GM12878 (cell line): ENCODE measurements around the gene PAQR9. TPM values are rescaled to one million over a fixed set of nuclear protein-coding genes. Genes with fewer than 3 reads are reported as not detected.

Experiments used
- ATAC-seq: fragments of 200-7000 bp; cut with Tn5 transposase; 3 replicates; pipeline ENCODE4 v1.9.1; 2020; ENCODE audit warnings: mild to moderate bottlenecking, moderate library complexity
- BruUV-seq: library from RNA; stranded (reverse); fragments of 400-500 nt; replicated peaks from 2 replicates; lab custom pipeline; 2021; lab: Mats Ljungman, UMichigan
- CTCF ChIA-PET: fragments of 300-600 bp; sonication (Branson Sonifier 250); formaldehyde crosslinking; extraction: SDS; loops from one replicate; lab custom pipeline; 2021; ENCODE audit warnings: inconsistent platforms; lab: Yijun Ruan, JAX
- POLR2A ChIA-PET: fragments of 350-600 bp; formaldehyde crosslinking; extraction: SDS; loops from one replicate; lab custom pipeline; 2021; ENCODE audit warnings: inconsistent platforms; lab: Charles Lee
- RAD21 ChIA-PET: fragments of 300-600 bp; sonication (Branson Sonifier 250); formaldehyde crosslinking; loops from one replicate; lab custom pipeline; 2023; ENCODE audit warnings: antibody characterized with exemption; ENCODE audit not compliant: unreplicated experiment; lab: Charles Lee
- SMC1A ChIA-PET: fragments of 300-600 bp; sonication (Branson Sonifier 250); formaldehyde crosslinking; loops from one replicate; lab custom pipeline; 2023; ENCODE audit not compliant: unreplicated experiment, uncharacterized antibody; lab: Charles Lee
- DNase-seq: peaks from one replicate; pipeline ENCODE4 v3.0.0-alpha.2; 2011; ENCODE audit warnings: low read depth, low spot score
- FAIRE-seq: peaks from 3 replicates; lab custom pipeline; 2011; peaks lifted over from hg19 to GRCh38; lab: Jason Lieb, UNC
- H2AFZ ChIP-seq: 2 replicates; pipeline ENCODE4 v1.6.0; 2011; ENCODE audit warnings: low read depth, low read length, control low read depth; ENCODE audit not compliant: control insufficient read depth
- H3K27ac ChIP-seq: 2 replicates; pipeline ENCODE4 v1.5.1; 2011; ENCODE audit warnings: control low read depth; ENCODE audit not compliant: control insufficient read depth, insufficient read depth
- H3K27me3 ChIP-seq, 2 experiments: replicated peaks in 1 of 2; 2 replicates each; pipeline versions ENCODE4 v1.6.0 to v1.6.1; 2011; ENCODE audit warnings: low read length in 1 of 2; ENCODE audit not compliant: control insufficient read depth in 2 of 2, insufficient read depth in 2 of 2
- H3K36me3 ChIP-seq, 2 experiments: 2 replicates each; pipeline ENCODE4 v1.5.1; 2011; ENCODE audit warnings: low read length in 1 of 2; ENCODE audit not compliant: control insufficient read depth in 2 of 2, insufficient read depth in 2 of 2
- H3K4me1 ChIP-seq: 2 replicates; pipeline ENCODE4 v1.6.1; 2011; ENCODE audit warnings: mild to moderate bottlenecking, low read length, moderate library complexity, mixed read lengths; ENCODE audit not compliant: control insufficient read depth, insufficient read depth
- H3K4me2 ChIP-seq: 2 replicates; pipeline ENCODE4 v1.6.0; 2011; ENCODE audit warnings: control low read depth; ENCODE audit not compliant: control insufficient read depth, insufficient read depth
- H3K4me3 ChIP-seq: fragments of 200-600 bp; sonication (generic); 2 replicates; pipeline ENCODE4 v1.5.1; 2016
- H3K79me2 ChIP-seq: 2 replicates; pipeline ENCODE4 v1.6.0; 2011; ENCODE audit warnings: low read length; ENCODE audit not compliant: control insufficient read depth, insufficient read depth
- H3K9ac ChIP-seq: 2 replicates; pipeline ENCODE4 v1.8.0; 2011; ENCODE audit warnings: low read length, control low read depth, mixed read lengths; ENCODE audit not compliant: control insufficient read depth, insufficient read depth
- H3K9me3 ChIP-seq: replicated peaks from 3 replicates; pipeline ENCODE4 v1.5.1; 2011; ENCODE audit warnings: mild to moderate bottlenecking, low read length; ENCODE audit not compliant: control insufficient read depth, insufficient read depth
- H4K20me1 ChIP-seq: 2 replicates; pipeline ENCODE4 v1.6.0; 2011; ENCODE audit not compliant: control insufficient read depth, insufficient read depth
- KAT2A ChIP-seq: conservative IDR thresholded peaks from 2 replicates; pipeline ENCODE4 v1.6.1; 2011; ENCODE audit warnings: low read depth, low read length; ENCODE audit not compliant: control insufficient read depth
- KLF5 ChIP-seq: fragments of 450-650 bp; IDR thresholded peaks from 2 replicates; pipeline ENCODE4 v1.6.1; 2014; ENCODE audit warnings: mild to moderate bottlenecking; ENCODE audit not compliant: partially characterized antibody
- PKNOX1 ChIP-seq: fragments of 450-650 bp; IDR thresholded peaks from 2 replicates; pipeline ENCODE4 v1.6.1; 2016; ENCODE audit warnings: mild to moderate bottlenecking
- RBBP5 ChIP-seq: fragments of 200-600 bp; sonication (generic); conservative IDR thresholded peaks from 2 replicates; pipeline ENCODE4 v1.6.1; 2016
- RCOR1 ChIP-seq: conservative IDR thresholded peaks from 2 replicates; pipeline ENCODE4 v1.6.1; 2012; ENCODE audit warnings: low read depth, low read length, improper control_type of control experiment
- SREBF1 ChIP-seq: IDR thresholded peaks from 2 replicates; pipeline ENCODE4 v1.6.1; 2012; ENCODE audit warnings: mild to moderate bottlenecking, low read length
- TCF7 ChIP-seq: IDR thresholded peaks from 2 replicates; pipeline ENCODE4 v1.6.1; 2014; ENCODE audit warnings: antibody characterized with exemption, borderline replicate concordance
- ZNF217 ChIP-seq: fragments of 450-650 bp; IDR thresholded peaks from 2 replicates; pipeline ENCODE4 v1.6.1; 2017; ENCODE audit warnings: antibody characterized with exemption, mild to moderate bottlenecking
- ZNF592 ChIP-seq: fragments of 450-650 bp; IDR thresholded peaks from 2 replicates; pipeline ENCODE4 v1.6.1; 2017; ENCODE audit warnings: mild to moderate bottlenecking, moderate library complexity
- WGBS: methylation state at CpG from one replicate; pipeline ENCODE4 v1.1.6; 2016; ENCODE audit warnings: low lambda C conversion rate; ENCODE audit not compliant: insufficient replicate concordance, insufficient coverage; ENCODE audit errors: missing lambda C conversion rate; 5-methylcytosine and 5-hydroxymethylcytosine counted together
- in situ Hi-C: fragments of 300-500 bp; cut with MboI; formaldehyde crosslinking; loops from 9 replicates; pipeline ENCODE4 v1.14.3; 2018; ENCODE audit warnings: mixed read lengths
- intact Hi-C: fragments of 100-400 bp; cut with micrococcal nuclease; formaldehyde crosslinking; loops from one replicate; pipeline ENCODE4 v1.14.2; 2022; ENCODE audit not compliant: unreplicated experiment
- polyA plus RNA-seq, 11 experiments: library from polyadenylated mRNA; depleted of rRNA in 4 of 11; unstranded in 6 of 11; stranded (reverse) in 5 of 11; fragments of >200 nt; fragmentation: Nextera tagmentation in 4 of 11; fragmentation: Illumina TruSeq in 1 of 11; extraction: Ambion mirVana in 4 of 11; extraction: Trizol in 1 of 11; gene quantifications; 1 replicate in 1 of 11; 2 replicates in 10 of 11; pipeline versions ENCODE4 v1.2.1 to v1.2.3, GENCODE V29; 2011 to 2016; ENCODE audit warnings: inconsistent platforms in 2 of 11, missing spikeins in 2 of 11, low read depth in 1 of 11
- total RNA-seq, 4 experiments: library from RNA; depleted of rRNA in 3 of 4; stranded (reverse); fragments of >200 nt in 3 of 4; fragmentation: Illumina TruSeq in 1 of 4; extraction: Trizol in 1 of 4; gene quantifications; 2 replicates each; pipeline versions ENCODE4 v1.2.1 to v1.2.3, GENCODE V29; 2013 to 2021
- TF ChIP-seq, protein P1 (sequence below): IDR thresholded peaks from 2 replicates; pipeline ENCODE4 v1.6.1; 2012; ENCODE audit warnings: low read depth, low read length, improper control_type of control experiment
- TF ChIP-seq, protein P2 (sequence below): fragments of 450-650 bp; IDR thresholded peaks from 2 replicates; pipeline ENCODE4 v1.6.1; 2018; ENCODE audit warnings: mild to moderate bottlenecking, low read depth, moderate library complexity; ENCODE audit not compliant: partially characterized antibody

The PAQR9 gene
- total and polyA plus RNA-seq, 10 of the 15 experiments (the other 5 are each of a cell fraction or from before 2014, with no cell fraction given) = not detected

DNA sequence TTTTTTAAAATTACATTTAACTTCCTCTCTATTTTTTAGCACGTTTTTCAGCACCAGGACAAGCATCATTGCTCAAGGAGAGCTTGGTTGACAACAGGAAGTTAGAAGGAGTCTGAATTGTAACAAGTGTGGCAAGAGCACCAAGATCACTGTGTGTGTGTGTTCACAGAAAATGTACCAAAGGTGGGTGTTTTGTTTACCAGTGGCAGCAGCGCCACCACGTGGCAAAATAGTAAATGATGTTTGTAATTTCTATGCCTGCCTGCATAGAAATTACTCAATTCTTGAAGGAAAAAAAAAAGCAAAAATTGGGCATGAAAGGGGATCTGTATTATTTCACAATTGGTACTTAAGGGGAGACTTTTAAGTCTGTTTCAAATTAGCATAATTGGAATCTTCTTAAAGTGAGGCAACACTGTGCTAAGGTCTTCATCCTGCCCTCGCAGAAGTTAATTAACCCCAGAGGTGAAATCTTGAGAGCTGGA lies 30.5 kb upstream of the PAQR9 start (continued):
- TF ChIP-seq KLF5 (no peak), PKNOX1 (no peak)

- intact Hi-C loops (loop anchor here (2.0 kb wide), 1 partner anchor 406 kb away; no protein-coding TSS in a partner anchor), in situ Hi-C loops (loop anchor here (5.0 kb wide), 3 partner anchors 60 to 400 kb away; no protein-coding TSS in a partner anchor)
- 69% methylated on average over 7 of the region's 7 CpGs for WGBS
- no peak for TF ChIP-seq KAT2A
- TF ChIP-seq, protein P1, sequence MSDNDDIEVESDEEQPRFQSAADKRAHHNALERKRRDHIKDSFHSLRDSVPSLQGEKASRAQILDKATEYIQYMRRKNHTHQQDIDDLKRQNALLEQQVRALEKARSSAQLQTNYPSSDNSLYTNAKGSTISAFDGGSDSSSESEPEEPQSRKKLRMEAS = no peak
- no peak for TF ChIP-seq ZNF592
- TF ChIP-seq RCOR1 = no peak
- TF ChIP-seq SREBF1 = no peak
- TF ChIP-seq, protein P2, sequence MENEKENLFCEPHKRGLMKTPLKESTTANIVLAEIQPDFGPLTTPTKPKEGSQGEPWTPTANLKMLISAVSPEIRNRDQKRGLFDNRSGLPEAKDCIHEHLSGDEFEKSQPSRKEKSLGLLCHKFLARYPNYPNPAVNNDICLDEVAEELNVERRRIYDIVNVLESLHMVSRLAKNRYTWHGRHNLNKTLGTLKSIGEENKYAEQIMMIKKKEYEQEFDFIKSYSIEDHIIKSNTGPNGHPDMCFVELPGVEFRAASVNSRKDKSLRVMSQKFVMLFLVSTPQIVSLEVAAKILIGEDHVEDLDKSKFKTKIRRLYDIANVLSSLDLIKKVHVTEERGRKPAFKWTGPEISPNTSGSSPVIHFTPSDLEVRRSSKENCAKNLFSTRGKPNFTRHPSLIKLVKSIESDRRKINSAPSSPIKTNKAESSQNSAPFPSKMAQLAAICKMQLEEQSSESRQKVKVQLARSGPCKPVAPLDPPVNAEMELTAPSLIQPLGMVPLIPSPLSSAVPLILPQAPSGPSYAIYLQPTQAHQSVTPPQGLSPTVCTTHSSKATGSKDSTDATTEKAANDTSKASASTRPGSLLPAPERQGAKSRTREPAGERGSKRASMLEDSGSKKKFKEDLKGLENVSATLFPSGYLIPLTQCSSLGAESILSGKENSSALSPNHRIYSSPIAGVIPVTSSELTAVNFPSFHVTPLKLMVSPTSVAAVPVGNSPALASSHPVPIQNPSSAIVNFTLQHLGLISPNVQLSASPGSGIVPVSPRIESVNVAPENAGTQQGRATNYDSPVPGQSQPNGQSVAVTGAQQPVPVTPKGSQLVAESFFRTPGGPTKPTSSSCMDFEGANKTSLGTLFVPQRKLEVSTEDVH = no peak
- no peak for TF ChIP-seq RBBP5
- no peak for TF ChIP-seq TCF7
- no peak for TF ChIP-seq ZNF217
- FAIRE-seq (no peak), DNase-seq (no peak), ATAC-seq (no peak)
- CTCF ChIA-PET = interaction anchor here (0.6 to 9.8 kb wide), 15 partner anchors 9 to 410 kb away, joined by 3 to 136 read pairs (median 4); no protein-coding TSS in a partner anchor
- POLR2A ChIA-PET = no interaction called here
- Histone ChIP-seq H3K9me3 (no peaks in the 10 kb centered on the region; the same call in 2 of the 3 replicates), H4K20me1 (no peaks in the 10 kb centered on the region), H3K4me1 (0 out of 2 replicates have a peak, but pooled peaks cover 3% of the 10 kb centered on the region), H3K27ac (no peak overlapping the region), H3K36me3 (no peaks in the 10 kb centered on the region), H2AFZ (no peak overlapping the region), H3K79me2 (no peaks in the 10 kb centered on the region), H3K27me3 (no peaks in the 10 kb centered on the region), H3K4me2 (no peak overlapping the region), H3K4me3 (no peak overlapping the region), H3K9ac (no peak overlapping the region)
- SMC1A ChIA-PET = interaction anchor here (0.7 to 2.9 kb wide), 4 partner anchors 9 to 163 kb away, joined by 3 to 22 read pairs (median 4); no protein-coding TSS in a partner anchor
- no TSS peak for BruUV-seq
- RAD21 ChIA-PET = interaction anchor here (0.6 to 4.3 kb wide), 3 partner anchors 9 to 163 kb away, joined by 4 to 43 read pairs (median 5); partner anchors contain the start of gene U2SURP
These were observed 28.8 kb upstream of the PAQR9 start for GRCh38 chr3:142992323-142992722.
